Endothelial cell of hepatic sinusoid (primary cell): ENCODE measurements around the gene CAPN11.

Experiments
- in situ Hi-C: cut with HindIII; loops from 2 replicates; pipeline ENCODE4 v1.10.0; 2017; ENCODE audit warnings: low sequenced_read_pairs

CAPN11 gene

DNA sequence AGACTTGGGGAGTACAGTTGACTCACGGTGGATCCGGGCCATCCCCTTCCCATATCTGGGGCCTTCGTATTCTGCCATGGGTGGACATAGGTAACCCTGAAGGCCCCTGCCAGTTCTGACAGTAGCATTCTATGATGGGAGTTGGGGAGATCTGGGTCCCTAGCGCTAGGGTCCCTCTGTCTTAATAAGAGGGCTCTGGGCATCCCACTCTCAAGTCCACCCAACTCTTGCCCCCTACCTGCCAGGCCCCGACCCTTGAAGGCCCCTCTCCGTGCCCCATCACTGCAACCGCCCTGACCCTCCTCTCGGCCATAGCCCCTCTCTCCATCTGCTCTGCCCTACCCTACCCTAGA lies 6.5 kb upstream of the CAPN11 start:
- in situ Hi-C loops = loop anchor here (5.0 kb wide), 3 partner anchors 50 to 105 kb away; partner anchors contain the start of gene SLC35B2

DNA sequence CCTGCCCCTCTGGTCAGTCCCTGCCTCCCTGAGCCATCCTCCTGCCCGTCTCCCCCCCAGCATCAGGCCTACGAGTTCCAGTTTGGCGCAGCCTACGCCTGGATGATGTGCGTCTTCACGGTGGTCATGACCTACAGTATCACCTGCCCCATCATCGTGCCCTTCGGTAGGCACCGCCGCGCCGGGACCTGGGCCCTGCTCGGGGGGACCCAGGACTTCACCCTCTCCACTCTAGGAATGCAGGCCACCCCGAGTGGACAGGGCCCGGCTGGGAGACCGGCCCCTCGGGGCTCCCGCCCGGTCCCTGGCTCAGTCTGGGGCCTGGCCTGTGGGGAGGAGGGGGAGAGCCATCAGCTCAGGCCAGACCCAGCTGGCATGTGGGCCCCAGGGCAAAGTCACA lies 6.1 kb upstream of the CAPN11 start:
- in situ Hi-C loops = loop anchor here (5.0 kb wide), 3 partner anchors 50 to 105 kb away; partner anchors contain the start of gene SLC35B2

GRCh38 chr6:44154067-44154466 lies 4.6 kb upstream of the CAPN11 start:
- in situ Hi-C loops = loop anchor here (5.0 kb wide), 3 partner anchors 52 to 103 kb away; partner anchors contain the start of gene SLC35B2

DNA sequence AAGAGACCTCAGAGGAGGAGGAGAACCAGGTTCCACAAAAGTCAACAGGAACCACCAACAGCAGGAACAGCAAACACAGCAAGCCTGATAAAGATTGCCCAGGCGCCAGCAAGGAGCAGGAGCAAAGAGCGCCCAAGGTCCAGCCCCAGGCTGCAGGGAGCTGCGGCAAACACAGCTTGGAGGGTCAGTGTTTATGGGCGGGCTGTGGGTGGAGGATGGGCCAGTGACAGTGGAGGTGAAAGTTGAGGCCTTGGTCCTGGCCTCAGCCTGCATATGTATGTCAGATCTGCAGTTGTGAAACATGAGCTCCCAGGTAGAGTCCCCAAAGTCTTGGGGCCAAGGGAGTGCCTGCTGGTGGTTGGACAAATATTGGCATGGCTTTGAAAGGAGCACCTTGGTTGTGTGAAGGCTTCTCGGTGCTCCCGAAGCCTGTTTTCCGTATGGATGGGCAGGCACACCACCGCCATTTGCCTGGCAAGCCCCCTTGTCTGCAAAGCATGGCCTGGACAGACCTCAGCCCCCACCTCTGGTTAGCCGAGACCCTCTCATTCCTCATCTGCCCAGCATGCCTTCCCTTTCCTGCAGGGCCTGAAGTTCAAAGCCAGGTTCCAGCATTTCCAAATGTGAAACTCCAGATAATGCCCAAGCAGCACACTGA lies 2.0 kb upstream of the CAPN11 start:
- in situ Hi-C loops = no loop called here

GRCh38 chr6:44157152-44157521 lies 1.5 kb upstream of the CAPN11 start:
- in situ Hi-C loops = no loop called here

DNA sequence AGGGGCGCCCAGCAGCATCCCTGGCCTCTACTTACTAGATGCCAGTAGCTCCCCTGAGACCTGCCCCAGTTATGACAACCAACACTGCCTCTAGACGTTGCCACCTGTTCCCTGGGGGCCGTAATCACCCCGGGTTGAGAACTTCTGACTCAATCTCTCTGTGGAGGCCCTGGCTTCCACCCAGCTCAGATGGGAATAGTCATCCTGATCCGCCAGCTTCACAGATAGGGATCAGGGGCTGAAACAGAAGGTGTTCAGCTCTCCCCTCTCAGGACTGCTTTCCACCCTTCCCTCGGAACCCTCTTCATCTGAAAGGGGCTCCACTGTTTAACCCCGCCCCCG lies 3.3 kb downstream of the CAPN11 start:
- in situ Hi-C loops = no loop called here

DNA sequence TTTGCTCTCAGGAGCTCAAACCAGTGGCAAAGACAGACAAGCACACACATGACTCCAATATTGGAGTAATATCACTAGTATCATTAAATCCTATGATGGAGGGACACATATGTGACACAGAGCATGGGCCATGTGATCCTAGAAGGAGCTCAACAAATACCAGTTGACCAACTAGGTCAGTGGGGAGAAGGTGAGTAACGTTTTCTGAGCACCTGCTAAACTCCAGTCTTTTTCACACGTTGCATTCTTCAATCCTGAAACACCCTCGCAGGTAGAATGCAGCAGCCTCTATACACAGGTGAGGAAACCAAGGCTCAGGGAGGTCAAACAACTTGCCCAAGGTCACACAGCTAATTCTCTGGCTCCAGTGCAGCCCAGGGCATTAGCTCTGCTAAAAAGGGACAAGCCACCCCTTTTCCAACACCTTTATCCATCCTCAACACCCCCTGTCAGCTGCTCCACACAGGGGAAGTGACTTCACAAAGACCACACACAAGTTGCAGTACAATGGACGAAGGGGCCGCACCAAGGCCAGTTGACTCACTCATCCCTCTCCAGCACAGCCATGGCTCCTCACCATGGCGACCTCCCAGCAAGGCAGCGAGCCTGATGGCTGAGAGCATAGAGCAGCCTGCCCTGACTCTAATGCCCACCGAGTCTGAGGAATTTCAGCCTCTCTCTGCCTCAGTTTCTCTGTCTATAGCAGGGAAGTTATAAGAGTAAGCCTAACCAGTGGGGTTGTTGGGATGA lies 4.4 kb downstream of the CAPN11 start:
- in situ Hi-C loops = no loop called here

DNA sequence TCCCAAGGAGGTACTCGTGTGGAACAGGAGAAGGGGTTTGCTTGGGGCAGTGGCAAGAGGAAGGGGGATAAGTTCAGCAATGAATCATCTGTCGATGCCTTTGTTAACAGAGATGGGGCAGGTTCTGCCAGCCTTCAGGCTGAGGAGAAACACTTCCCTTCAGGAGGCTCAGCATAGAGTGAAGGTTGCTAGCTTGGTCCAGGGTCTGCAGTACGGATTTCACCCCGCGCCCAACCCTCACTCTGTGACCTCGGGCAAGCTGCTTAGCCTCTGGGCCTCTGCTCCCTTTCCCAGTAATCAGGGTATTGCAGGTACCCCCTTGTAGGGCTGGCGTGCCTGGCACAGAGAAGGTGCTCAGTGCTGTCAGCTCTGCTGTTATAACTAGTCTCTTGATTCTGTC lies 7.5 kb downstream of the CAPN11 start:
- in situ Hi-C loops = no loop called here

DNA sequence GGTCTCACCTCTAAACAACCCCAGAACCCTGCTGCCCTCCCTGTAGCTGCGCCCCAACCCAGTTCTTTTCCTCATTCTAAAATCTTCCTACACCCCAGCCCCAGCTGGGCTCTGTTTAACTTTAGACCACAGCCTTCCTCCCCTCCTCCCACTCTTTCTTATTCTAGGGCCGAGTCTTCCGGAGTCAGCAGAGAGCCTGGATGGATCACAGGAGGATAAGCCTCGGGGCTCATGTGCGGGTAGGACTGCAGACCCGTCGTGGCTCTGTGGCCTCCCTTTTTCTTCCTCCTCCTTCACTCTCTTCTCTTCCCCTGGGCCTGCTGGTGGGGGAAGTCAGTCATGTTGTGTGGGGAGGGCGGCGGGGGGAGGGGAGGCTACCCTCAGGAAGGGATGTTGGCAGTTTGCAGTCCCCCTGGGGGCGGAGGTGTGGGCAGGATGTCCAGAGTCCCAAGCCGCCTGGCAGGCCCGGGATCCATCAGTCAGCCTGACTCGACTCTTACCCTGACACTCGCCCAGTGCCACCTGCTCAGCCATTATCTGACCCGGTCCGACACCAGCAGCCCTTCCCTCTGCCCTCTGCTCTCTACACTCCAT lies 8.1 kb downstream of the CAPN11 start:
- in situ Hi-C loops = no loop called here

GRCh38 chr6:44167567-44167966 lies 8.9 kb downstream of the CAPN11 start:
- in situ Hi-C loops = no loop called here

GRCh38 chr6:44169154-44169553 lies 10.5 kb downstream of the CAPN11 start:
- in situ Hi-C loops = no loop called here

DNA sequence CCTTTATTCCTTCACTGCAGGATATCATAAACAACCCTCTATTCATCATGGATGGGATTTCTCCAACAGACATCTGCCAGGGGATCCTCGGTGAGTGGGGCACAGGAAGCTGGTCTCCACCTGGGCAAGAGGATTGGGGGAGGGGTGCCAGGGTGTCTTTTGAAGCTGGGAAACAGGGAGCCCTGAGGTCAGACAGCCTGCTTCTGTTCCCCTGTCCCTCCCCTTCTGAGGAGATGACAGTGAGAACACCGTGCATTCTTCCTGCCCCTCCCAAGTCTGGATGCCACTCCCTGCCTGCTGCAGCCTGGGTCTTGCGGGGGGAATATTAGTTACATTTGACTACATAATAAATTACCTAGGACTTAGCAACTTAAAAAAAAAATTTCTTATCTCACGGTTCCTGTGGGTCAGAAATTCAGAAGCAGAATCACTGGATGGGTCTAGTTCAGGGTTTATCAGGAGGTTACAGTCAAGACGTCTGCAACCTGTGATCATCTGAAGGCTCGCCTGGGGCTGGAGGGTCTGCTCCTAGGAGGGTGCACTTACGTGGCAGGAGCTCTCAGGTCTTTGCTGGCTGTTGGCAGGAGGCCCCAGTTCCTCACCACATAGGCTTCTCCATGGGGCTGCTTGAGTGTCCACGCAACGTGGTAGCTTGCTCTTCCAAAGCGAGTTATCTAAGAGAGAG lies 11.4 kb downstream of the CAPN11 start:
- in situ Hi-C loops = no loop called here

DNA sequence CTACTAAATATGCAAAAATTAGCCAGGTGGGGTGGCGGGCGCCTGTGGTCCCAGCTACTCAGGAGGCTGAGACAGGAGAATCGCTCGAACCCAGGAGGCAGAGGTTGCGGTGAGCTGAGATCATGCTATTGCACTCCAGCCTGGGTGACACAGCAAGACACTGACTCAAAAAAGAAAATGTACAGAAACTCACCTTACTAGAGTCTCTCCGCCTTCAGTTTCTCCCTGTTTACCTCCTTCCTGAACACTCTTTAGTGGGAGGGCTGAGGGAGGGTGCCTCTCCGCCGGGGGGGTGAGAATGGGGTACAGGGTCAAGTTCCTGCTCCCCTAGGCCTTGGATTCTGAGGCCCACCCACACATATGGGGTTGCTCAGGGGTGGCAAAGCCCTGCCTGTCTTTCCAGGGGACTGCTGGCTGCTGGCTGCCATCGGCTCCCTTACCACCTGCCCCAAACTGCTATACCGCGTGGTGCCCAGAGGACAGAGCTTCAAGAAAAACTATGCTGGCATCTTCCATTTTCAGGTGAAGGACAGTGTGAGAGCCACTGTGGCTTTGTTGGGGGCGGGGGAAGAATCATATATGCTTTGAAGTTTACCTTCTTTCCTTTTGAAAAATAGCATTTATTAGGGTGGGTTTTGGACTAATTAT lies 13.4 kb downstream of the CAPN11 start:
- in situ Hi-C loops = no loop called here

GRCh38 chr6:44172731-44173500 lies 14.3 kb downstream of the CAPN11 start:
- in situ Hi-C loops = no loop called here

GRCh38 chr6:44176130-44176761 lies 17.6 kb downstream of the CAPN11 start:
- in situ Hi-C loops = no loop called here

DNA sequence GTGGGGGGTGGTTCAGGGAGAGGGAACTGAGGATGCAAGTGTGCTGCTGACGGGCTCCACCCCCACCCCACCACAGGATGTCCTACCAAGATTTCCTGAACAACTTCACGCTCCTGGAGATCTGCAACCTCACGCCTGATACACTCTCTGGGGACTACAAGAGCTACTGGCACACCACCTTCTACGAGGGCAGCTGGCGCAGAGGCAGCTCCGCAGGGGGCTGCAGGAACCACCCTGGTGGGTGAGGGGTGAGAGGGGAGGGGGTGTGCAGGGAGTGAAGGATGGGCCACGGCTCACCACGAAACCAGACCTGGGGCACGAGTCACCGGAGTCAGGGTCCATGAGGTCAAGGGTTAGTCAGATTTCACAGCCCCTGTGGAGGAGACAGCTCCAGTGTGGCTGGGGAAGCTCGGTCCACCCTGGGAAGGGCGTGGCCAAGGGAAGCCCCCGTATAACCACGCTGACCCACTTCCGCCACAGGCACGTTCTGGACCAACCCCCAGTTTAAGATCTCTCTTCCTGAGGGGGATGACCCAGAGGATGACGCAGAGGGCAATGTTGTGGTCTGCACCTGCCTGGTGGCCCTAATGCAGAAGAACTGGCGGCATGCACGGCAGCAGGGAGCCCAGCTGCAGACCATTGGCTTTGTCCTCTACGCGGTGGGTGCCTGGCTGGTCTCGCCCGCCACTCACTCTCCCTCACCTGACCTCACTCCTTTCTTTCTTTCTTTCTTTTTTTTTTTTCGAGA lies 18.3 kb downstream of the CAPN11 start:
- in situ Hi-C loops = no loop called here

DNA sequence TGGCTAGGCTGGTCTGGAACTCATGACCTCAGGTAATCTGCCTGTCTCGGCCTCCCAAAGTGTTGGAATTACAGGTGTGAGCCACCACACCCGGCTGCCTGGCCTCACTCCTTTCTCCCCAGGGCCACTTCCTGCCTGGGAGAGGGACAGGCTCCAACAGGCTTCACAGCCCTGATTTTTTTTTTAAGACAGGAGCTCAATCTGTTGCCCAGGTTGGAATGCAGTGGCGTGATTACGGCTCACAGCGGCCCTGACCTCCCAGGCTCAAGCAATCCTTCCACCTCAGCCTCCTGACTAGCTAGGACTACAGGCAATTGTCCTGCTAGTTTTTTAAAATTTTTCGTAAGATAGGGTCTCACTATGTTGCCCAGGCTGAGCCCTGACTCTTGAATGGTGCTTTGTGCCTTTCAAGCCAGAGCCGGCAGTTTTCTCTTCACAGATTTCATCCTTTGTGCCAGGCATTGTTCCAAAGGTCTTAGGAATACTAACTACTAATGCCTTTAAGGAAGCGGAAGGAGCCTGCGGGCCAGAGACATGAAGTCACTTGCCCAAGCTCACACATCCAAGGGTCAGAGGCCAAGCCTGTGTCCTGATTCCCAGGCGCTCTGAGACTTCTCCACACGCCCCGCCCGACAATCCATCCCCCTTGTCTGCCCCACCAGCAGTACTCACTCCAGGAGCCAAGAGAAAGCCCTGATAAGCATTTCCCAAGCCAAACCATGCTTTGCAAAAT lies 19.2 kb downstream of the CAPN11 start:
- in situ Hi-C loops = no loop called here

GRCh38 chr6:44178424-44179071 lies 19.9 kb downstream of the CAPN11 start:
- in situ Hi-C loops = no loop called here
